ENCODE measurements around the gene ZNF662.

DNA sequence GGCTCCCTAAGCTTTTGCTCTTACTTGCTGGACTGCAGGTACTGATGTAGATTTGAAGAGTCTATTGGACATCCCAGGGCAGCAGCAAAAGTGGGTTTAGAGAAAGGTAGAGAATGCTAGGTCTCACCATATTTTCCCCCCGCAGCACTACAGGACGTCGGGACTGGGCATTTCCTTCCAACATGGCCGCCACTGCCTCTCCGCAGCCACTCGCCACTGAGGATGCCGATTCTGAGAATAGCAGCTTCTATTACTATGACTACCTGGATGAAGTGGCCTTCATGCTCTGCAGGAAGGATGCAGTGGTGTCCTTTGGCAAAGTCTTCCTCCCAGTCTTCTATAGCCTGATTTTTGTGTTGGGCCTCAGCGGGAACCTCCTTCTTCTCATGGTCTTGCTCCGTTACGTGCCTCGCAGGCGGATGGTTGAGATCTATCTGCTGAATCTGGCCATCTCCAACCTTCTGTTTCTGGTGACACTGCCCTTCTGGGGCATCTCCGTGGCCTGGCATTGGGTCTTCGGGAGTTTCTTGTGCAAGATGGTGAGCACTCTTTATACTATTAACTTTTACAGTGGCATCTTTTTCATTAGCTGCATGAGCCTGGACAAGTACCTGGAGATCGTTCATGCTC is 41.5 kb upstream of the ZNF662 start:
- TF ChIP-seq, protein P1, sequence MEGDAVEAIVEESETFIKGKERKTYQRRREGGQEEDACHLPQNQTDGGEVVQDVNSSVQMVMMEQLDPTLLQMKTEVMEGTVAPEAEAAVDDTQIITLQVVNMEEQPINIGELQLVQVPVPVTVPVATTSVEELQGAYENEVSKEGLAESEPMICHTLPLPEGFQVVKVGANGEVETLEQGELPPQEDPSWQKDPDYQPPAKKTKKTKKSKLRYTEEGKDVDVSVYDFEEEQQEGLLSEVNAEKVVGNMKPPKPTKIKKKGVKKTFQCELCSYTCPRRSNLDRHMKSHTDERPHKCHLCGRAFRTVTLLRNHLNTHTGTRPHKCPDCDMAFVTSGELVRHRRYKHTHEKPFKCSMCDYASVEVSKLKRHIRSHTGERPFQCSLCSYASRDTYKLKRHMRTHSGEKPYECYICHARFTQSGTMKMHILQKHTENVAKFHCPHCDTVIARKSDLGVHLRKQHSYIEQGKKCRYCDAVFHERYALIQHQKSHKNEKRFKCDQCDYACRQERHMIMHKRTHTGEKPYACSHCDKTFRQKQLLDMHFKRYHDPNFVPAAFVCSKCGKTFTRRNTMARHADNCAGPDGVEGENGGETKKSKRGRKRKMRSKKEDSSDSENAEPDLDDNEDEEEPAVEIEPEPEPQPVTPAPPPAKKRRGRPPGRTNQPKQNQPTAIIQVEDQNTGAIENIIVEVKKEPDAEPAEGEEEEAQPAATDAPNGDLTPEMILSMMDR (IDR thresholded peaks at IDR 0.05) = no peak
- TF ChIP-seq POLR2A (IDR thresholded peaks at IDR 0.05) = no peak
